Cardiac muscle cell (in vitro differentiated cells and primary cell): ENCODE results near the gene APBA1. TPM values are rescaled to one million over a fixed set of nuclear protein-coding genes. Genes with fewer than 3 reads are reported as not detected.

ENCODE experiments used
- DNase-seq, 2 donors: peaks; one replicate each; pipeline versions ENCODE4 v3.0.0 to v3.0.0-alpha.2; 2010 to 2017; ENCODE audit warnings: low read depth in 1 of 2, low spot score in 1 of 2
- H3K27ac ChIP-seq: fragments of 200-600 bp; sonication (generic); 2 replicates; pipeline ENCODE4 v1.5.1; 2016
- H3K27me3 ChIP-seq: fragments of 200-600 bp; sonication (generic); 2 replicates; pipeline ENCODE4 v1.6.0; 2016; ENCODE audit warnings: control low read depth
- H3K36me3 ChIP-seq: fragments of 200-600 bp; sonication (generic); 2 replicates; pipeline ENCODE4 v1.5.1; 2016; ENCODE audit warnings: control low read depth
- H3K4me1 ChIP-seq: fragments of 200-600 bp; sonication (generic); 2 replicates; pipeline ENCODE4 v1.8.1; 2017; ENCODE audit warnings: low read depth, mild to moderate bottlenecking, mixed run types
- H3K4me3 ChIP-seq: fragments of 200-600 bp; sonication (generic); 2 replicates; pipeline ENCODE4 v1.5.1; 2016; ENCODE audit warnings: mild to moderate bottlenecking
- H3K9me3 ChIP-seq: fragments of 200-600 bp; sonication (generic); 2 replicates; pipeline ENCODE4 v1.5.1; 2017; ENCODE audit warnings: low read depth, mild to moderate bottlenecking, control low read depth
- polyA plus RNA-seq: library from polyadenylated mRNA; unstranded; fragments of >200 nt; fragmentation: Nextera tagmentation; extraction: Ambion mirVana; gene quantifications from 2 replicates; pipeline ENCODE4 v1.2.1, GENCODE V29; 2016
- total RNA-seq: library from RNA; depleted of rRNA; stranded (reverse); fragments of >200 nt; gene quantifications from 2 replicates; pipeline ENCODE4 v1.2.3, GENCODE V29; 2016
- TF ChIP-seq, protein P1 (sequence below): IDR thresholded peaks from 2 replicates; pipeline ENCODE4 v1.5.1; 2012; ENCODE audit warnings: low read depth, mild to moderate bottlenecking, low read length

The APBA1 gene
- total RNA-seq, result 2.1 and 2.4 TPM in 2 replicates
- 0.54 and 0.93 TPM in 2 replicates for polyA plus RNA-seq

DNA sequence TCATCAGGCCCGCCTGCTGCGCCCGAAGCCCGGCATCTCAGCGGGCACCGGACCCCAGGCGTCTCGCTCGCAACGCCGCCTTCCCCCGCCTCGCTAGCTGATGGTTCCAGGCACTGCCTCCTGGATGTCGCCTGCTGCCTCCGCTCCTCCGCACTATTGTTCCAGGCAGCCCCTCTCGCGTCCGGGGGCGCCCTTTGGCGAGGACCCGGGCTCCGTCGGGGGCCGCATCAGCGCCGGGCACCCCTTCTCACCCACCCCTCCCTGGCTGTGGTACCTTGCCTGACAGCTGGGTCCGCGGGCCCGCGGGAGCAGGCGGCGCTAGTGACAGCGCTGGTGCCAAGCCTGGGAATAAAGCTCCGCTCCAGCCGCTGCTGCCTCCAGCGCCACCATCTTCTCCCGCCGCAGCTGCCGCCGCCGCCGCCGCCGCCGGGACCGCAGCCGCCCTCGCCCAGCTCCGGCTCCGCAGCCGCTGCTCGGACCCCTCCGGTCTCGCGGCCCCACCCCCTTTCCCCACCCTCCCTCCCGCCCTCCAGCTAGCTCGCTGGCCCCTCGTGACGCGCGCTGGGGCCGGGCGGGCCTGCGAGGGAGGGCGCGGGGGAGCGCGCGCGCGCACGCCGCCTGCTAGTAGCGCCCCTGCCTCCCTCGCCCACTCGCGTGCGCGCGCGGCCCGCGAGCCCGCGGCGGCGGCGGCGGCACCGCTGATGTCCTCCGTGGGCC lies at the start of gene APBA1:
TSS of gene APBA1 (minus strand) at position 493 of the 717 bp plus-strand sequence.
- Histone ChIP-seq H3K27me3 (peaks cover 47% of the 10 kb centered on the region), H3K36me3 (no peaks in the 10 kb centered on the region), H3K9me3 (no peaks in the 10 kb centered on the region), H3K4me1 (peaks cover 5% of the 10 kb centered on the region), H3K4me3 (peak within 1 kb of the TSS; percentile 46), H3K27ac (no peak within 1 kb of the TSS)
- TF ChIP-seq, protein P1, sequence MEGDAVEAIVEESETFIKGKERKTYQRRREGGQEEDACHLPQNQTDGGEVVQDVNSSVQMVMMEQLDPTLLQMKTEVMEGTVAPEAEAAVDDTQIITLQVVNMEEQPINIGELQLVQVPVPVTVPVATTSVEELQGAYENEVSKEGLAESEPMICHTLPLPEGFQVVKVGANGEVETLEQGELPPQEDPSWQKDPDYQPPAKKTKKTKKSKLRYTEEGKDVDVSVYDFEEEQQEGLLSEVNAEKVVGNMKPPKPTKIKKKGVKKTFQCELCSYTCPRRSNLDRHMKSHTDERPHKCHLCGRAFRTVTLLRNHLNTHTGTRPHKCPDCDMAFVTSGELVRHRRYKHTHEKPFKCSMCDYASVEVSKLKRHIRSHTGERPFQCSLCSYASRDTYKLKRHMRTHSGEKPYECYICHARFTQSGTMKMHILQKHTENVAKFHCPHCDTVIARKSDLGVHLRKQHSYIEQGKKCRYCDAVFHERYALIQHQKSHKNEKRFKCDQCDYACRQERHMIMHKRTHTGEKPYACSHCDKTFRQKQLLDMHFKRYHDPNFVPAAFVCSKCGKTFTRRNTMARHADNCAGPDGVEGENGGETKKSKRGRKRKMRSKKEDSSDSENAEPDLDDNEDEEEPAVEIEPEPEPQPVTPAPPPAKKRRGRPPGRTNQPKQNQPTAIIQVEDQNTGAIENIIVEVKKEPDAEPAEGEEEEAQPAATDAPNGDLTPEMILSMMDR, result no peak
- peak; percentile 65 to 74 for DNase-seq

DNA sequence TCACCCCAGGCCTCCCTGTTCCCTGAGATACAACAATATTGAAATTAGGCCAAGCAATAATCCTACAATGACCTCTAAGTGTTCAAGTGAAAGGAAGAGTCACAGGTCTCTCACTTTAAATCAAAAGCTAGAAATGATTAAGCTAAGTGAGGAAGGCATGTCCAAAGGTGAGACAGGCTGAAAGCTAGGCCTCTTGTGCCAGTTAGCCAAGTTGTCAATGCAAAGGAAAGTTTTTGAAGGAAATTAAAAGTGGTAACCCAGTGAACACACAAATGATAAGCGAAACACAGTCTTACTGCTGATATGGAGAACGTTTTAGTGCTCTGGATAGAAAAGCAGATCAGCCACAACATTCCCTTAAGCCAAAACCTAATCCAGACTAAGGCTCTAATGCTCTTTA lies 47.8 kb upstream of the APBA1 start:
- no peak overlapping the region for H3K4me3 ChIP-seq
- no peak for DNase-seq
- no peaks in the 10 kb centered on the region for H3K4me1 ChIP-seq
- H3K27ac ChIP-seq, result no peak overlapping the region
- peaks cover 46% of the 10 kb centered on the region for H3K36me3 ChIP-seq
- H3K27me3 ChIP-seq, result no peaks in the 10 kb centered on the region
- H3K9me3 ChIP-seq, result no peaks in the 10 kb centered on the region
- TF ChIP-seq, protein P1, result no peak

DNA sequence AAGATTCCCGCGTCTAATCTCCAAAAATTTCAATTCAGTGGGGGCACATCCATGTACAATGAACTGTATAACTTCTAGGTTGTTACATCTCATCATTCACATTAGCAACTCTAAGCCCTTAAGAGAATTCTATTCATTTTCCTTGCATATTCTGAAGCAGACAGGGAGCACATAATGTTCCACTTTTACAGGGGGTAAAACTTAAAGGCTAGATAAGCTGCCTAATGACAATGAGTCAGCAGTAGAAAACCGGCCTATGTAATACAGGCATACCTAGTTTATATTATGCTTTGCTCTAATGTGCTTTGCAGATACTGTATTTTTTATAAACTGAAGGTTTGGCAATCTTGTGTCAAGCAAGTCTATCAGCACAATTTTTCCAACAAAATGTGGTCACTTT lies 47.2 kb upstream of the APBA1 start:
- TF ChIP-seq, protein P1, result no peak
- Histone ChIP-seq H3K36me3 (peaks cover 41% of the 10 kb centered on the region), H3K9me3 (no peaks in the 10 kb centered on the region), H3K27me3 (no peaks in the 10 kb centered on the region), H3K4me1 (no peaks in the 10 kb centered on the region), H3K4me3 (no peak overlapping the region), H3K27ac (no peak overlapping the region)
- peak in 1 of 2 donors; percentile 67 for DNase-seq

DNA sequence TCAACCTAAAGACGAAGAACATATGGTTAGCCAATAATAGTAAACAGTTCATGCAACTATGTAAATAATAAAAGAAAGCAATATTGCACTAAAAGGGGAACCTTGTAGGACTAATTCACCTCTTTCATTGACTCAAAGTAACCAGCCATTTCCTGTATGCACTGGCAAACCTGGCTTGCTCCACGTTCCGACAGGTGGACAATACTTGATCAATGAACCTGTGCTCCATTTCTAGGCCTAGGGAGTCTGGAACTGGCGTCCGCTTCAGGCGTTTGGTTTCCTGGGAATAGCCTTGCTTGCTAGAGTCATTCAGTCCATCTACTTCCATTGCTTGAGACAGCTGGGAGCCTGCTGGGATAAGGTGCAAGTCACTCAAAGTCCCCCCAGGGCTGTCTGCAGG lies 46.0 kb upstream of the APBA1 start:
- Histone ChIP-seq H3K9me3 (no peaks in the 10 kb centered on the region), H3K36me3 (peaks cover 36% of the 10 kb centered on the region), H3K4me3 (no peak overlapping the region), H3K27ac (no peak overlapping the region), H3K27me3 (no peaks in the 10 kb centered on the region), H3K4me1 (no peaks in the 10 kb centered on the region)
- DNase-seq, result no peak
- TF ChIP-seq, protein P1, result no peak

DNA sequence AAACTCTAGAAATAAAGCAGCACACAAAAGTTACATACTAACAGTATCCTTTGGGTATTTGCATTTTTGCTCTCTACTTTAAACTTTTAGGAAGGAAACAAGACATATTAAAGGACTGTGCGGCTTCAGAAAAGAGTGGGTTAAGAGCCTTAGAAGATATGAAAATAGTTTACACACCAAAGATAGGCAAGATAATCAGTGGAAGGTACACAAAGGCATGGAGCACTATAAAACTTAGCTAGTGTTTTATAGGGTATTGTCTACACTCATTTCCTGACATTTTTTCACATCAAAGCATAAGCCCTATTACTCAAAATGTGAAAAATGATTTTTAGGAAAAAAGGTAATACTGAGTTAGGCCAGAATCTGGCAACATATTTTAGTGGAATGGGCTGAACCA lies 43.7 kb upstream of the APBA1 start:
- TF ChIP-seq, protein P1, result no peak
- H3K27ac ChIP-seq, result no peak overlapping the region
- H3K4me3 ChIP-seq, result no peak overlapping the region
- no peaks in the 10 kb centered on the region for H3K27me3 ChIP-seq
- no peaks in the 10 kb centered on the region for H3K4me1 ChIP-seq
- no peak for DNase-seq
- H3K9me3 ChIP-seq, result no peaks in the 10 kb centered on the region
- peaks cover 27% of the 10 kb centered on the region for H3K36me3 ChIP-seq
